PC-9 (cell line): ENCODE results near the gene ENPP3.

Experiments used
- EZH2 ChIP-seq: fragments of 200-600 bp; sonication (generic); IDR thresholded peaks from 2 replicates; pipeline ENCODE4 v1.8.0; 2017; ENCODE audit warnings: antibody characterized with exemption, low read depth
- TF ChIP-seq, protein P1 (sequence below): fragments of 200-600 bp; sonication (generic); conservative IDR thresholded peaks from 2 replicates; pipeline ENCODE4 v1.6.1; 2017; ENCODE audit warnings: mixed run types, antibody characterized with exemption, mild to moderate bottlenecking, moderate library complexity

DNA sequence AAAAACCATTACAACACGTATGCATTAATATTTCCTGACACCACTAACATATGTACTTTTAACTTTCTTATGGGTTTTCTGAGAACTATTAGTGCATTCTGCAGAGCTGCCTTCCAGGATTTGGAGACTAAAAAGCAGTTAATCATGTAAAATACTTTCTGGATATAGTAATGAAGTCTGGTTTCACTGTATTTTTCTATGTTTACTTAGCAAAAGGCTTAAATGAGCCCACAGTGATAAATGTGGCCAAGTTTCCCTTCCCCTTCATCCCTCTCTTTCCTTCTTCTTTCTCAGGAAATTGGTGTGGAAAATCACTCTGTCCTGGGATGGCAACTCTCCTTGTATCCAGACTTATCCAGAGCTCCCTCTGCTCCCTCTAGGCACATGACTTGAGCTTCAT lies 141.1 kb downstream of the ENPP3 start:
- TF ChIP-seq, protein P1, sequence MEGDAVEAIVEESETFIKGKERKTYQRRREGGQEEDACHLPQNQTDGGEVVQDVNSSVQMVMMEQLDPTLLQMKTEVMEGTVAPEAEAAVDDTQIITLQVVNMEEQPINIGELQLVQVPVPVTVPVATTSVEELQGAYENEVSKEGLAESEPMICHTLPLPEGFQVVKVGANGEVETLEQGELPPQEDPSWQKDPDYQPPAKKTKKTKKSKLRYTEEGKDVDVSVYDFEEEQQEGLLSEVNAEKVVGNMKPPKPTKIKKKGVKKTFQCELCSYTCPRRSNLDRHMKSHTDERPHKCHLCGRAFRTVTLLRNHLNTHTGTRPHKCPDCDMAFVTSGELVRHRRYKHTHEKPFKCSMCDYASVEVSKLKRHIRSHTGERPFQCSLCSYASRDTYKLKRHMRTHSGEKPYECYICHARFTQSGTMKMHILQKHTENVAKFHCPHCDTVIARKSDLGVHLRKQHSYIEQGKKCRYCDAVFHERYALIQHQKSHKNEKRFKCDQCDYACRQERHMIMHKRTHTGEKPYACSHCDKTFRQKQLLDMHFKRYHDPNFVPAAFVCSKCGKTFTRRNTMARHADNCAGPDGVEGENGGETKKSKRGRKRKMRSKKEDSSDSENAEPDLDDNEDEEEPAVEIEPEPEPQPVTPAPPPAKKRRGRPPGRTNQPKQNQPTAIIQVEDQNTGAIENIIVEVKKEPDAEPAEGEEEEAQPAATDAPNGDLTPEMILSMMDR, result no peak
- no peak for TF ChIP-seq EZH2
